GM13977 (cell line): ENCODE measurements around the gene EPHA2.

Experiments
- DNase-seq: peaks from one replicate; pipeline ENCODE4 v3.0.0; 2012; ENCODE audit warnings: low spot score
- in situ Hi-C: fragments of 300-500 bp; cut with MboI; formaldehyde crosslinking; loops from one replicate; pipeline ENCODE4 v1.12.0; 2022; ENCODE audit warnings: low sequenced_read_pairs, low pct_unique_long_range_greater_than_20kb, mixed read lengths, inconsistent platforms; ENCODE audit not compliant: unreplicated experiment
- TF ChIP-seq, protein P1 (sequence below): IDR thresholded peaks from 2 replicates; pipeline ENCODE4 v1.5.1; 2012; ENCODE audit warnings: mild to moderate bottlenecking, control low read depth; ENCODE audit not compliant: insufficient read depth; ENCODE audit errors: extremely low read depth, missing control alignments

EPHA2 gene

DNA sequence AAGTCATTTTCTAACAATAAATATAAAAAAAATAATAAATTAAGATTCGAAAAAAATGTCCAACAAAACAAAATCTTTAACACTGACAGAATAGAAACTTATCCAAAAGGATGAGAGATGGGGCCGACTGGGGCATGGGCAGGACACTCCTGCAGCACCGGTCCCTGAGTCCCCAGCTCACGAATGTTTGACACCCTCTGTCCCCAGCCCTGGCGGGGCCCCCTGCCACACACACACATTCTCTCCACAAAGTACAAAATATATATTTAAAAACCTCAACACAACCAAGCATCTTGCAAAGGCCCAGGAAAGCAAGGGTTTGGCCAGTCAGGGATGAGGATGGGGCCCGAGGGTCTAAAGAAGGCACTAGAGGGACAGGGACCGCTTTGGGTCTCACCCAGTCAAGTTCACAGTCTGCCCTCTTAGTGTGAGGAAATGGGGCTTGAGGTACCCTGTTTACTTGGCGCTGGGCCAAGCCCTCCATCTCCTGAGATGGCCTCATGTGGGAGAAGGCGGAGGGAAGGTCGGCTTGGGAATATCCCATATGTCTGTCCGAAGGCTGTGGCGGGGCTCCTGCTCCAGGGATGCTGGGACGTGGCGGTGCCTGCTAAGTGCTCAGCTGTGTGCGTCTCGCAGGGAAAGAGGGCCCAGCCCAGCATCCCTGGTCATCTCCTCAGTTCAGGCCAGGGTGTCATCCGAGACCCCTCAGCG, 31.3 kb downstream of the EPHA2 start:
- in situ Hi-C loops: loop anchor here (25.0 kb wide), 1 partner anchor 488 kb away; the partner anchor contains the start of gene NBPF1
- DNase-seq: no peak
- TF ChIP-seq, protein P1, sequence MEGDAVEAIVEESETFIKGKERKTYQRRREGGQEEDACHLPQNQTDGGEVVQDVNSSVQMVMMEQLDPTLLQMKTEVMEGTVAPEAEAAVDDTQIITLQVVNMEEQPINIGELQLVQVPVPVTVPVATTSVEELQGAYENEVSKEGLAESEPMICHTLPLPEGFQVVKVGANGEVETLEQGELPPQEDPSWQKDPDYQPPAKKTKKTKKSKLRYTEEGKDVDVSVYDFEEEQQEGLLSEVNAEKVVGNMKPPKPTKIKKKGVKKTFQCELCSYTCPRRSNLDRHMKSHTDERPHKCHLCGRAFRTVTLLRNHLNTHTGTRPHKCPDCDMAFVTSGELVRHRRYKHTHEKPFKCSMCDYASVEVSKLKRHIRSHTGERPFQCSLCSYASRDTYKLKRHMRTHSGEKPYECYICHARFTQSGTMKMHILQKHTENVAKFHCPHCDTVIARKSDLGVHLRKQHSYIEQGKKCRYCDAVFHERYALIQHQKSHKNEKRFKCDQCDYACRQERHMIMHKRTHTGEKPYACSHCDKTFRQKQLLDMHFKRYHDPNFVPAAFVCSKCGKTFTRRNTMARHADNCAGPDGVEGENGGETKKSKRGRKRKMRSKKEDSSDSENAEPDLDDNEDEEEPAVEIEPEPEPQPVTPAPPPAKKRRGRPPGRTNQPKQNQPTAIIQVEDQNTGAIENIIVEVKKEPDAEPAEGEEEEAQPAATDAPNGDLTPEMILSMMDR: no peak

DNA sequence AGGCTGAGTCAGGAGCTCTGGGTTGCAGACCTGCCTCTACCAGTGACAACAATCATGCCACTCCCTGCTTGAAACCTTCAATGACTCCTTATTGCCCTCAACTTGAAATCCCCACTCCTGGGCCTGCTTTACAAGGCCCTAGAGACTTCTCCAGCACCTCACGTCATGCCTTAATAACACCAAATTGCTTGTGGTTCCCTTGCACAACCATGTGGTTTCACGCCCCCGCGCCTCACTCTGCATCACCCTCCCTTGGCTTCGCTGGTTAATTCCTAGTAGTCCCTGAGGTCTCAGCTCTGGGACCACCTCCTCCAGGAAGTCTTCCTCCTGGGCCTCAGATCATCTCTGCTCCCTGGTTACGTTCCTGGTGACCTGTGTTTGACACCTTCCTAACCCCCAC, 33.0 kb downstream of the EPHA2 start:
- in situ Hi-C loops: loop anchor here (25.0 kb wide), 1 partner anchor 489 kb away; the partner anchor contains the start of gene NBPF1
- peak; percentile 70 for DNase-seq
- TF ChIP-seq, protein P1: no peak

DNA sequence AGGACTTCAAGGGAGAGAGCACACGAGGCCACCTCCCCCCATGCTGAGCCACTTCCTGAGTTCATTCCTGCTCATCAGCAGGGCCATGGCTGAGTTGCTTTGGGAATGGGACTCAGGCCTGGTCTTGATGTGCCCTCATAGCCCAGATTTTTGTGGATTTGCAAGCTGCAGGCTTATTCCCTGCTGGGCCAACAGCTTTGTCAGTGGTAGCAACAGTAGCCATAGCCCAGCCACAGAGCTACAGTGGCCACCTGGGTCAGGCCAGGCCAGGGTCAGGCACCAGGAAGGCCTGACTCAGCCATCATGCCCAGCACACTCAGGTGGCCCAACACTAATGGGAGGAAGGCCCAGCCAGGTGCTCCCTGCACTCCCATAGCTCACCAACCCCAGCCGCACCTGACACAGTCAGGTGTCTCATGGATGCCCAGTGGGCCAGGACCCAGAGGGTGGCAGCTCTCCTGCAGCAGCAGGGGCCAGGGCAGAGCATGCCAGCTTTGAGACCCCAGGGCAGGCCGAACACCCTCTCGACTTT, 33.5 kb downstream of the EPHA2 start:
- in situ Hi-C loops: loop anchor here (25.0 kb wide), 1 partner anchor 490 kb away; the partner anchor contains the start of gene NBPF1
- TF ChIP-seq, protein P1: no peak
- DNase-seq: no peak

DNA sequence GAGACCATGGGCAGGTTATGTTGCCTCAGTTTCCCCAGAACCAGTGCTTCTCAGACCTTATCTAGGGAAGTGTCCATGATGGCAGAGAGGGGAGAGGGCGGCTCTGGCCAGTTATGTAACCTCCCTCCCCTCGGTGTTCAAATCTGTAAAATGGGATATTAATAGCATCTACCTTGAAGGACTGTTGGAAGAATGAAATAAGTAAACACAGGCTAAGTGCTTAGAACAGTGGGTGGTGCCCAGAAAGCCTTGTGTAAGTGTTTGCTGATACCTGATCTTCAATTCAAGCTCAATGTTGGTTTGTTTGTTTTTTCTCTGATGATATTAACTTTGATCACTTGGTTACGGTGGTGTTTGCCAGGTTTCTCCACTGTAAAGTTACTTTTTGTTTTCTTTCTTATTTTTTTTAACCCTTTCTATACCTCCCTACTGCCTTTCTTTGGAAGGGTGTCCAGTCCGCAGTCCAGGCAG, 34.9 kb downstream of the EPHA2 start:
- TF ChIP-seq, protein P1: no peak
- in situ Hi-C loops: loop anchor here (25.0 kb wide), 1 partner anchor 491 kb away; the partner anchor contains the start of gene NBPF1
- no peak for DNase-seq

DNA sequence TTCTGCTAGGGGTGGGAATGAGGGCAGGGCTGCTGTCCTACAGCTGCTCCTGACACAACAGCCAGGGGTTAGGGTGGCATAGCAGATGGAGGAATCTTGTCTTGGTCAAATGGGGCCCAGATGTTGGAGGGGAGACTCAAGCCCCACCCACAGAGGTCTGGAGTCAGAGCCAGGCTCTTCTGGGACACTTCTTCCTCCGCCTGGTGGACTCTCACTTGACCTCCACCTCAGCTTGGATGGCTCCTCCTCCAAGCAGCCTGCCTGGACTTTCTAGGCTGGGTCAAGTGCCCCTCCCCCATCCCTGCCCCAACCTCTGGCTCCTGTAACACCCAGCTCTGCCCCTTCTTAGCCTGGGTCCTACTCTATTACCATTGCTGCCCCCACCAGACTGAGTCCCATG, 35.5 kb downstream of the EPHA2 start:
- in situ Hi-C loops: loop anchor here (25.0 kb wide), 1 partner anchor 492 kb away; the partner anchor contains the start of gene NBPF1
- DNase-seq: no peak

DNA sequence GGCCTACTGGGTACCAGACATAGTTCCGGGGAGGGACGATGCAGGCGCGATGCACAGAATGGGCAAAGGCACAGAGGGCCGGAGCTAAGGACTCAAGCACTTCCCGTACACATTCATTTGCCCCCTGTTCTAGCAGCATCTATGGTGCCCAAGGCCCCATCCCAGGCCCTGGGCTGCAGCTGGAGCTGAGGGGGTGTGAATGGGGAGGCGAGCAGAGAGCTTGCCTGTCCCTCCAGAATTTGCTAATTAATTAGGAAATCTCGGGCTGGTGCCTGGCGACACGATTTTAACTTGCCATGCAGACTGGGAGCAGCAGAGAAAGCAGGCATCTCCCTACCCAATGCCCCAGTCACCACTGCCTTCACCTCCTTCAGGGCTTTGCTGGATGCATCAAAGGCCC, 35.9 kb downstream of the EPHA2 start:
- DNase-seq: no peak
- in situ Hi-C loops: loop anchor here (25.0 kb wide), 1 partner anchor 492 kb away; the partner anchor contains the start of gene NBPF1
- TF ChIP-seq, protein P1: no peak

More for the DNA sequence above, 35.5 kb downstream of the EPHA2 start:
- TF ChIP-seq, protein P1: no peak
